Activated naive CD4-positive, alpha-beta T cell treated with anti-CD3 and anti-CD28 coated beads for 36 hours (primary cell): ENCODE results near the gene KRTAP10-2. TPM values are rescaled to one million over a fixed set of nuclear protein-coding genes. Genes with fewer than 3 reads are reported as not detected.

Source experiments
- CTCF ChIA-PET: fragments of 350-600 bp; sonication (Branson Sonifier 250); formaldehyde crosslinking; loops from one replicate; lab custom pipeline; 2021; ENCODE audit warnings: antibody characterized with exemption; lab: Charles Lee
- DNase-seq: peaks from one replicate; pipeline ENCODE4 v3.0.0-alpha.2; 2020
- H3K27ac Mint-ChIP-seq: one replicate; pipeline ENCODE4 v1.8.0; 2021; ENCODE audit warnings: mild to moderate bottlenecking, mixed read lengths
- H3K27me3 Mint-ChIP-seq: one replicate; pipeline ENCODE4 v1.8.0; 2021; ENCODE audit warnings: low read depth, mixed read lengths
- H3K36me3 Mint-ChIP-seq: one replicate; pipeline ENCODE4 v1.8.0; 2021; ENCODE audit warnings: low read depth, mixed read lengths
- H3K4me1 Mint-ChIP-seq: one replicate; pipeline ENCODE4 v1.8.0; 2021; ENCODE audit warnings: low read depth, mixed read lengths
- H3K4me3 Mint-ChIP-seq: one replicate; pipeline ENCODE4 v1.8.0; 2021; ENCODE audit warnings: mild to moderate bottlenecking, moderate library complexity, mixed read lengths
- H3K9me3 Mint-ChIP-seq: one replicate; pipeline ENCODE4 v1.8.0; 2021; ENCODE audit warnings: mixed read lengths
- intact Hi-C: fragments of 100-400 bp; cut with micrococcal nuclease; formaldehyde crosslinking; loops from one replicate; pipeline ENCODE4 v1.15.1; 2023
- total RNA-seq, 2 experiments: library from RNA; stranded (reverse); gene quantifications; one replicate each; pipeline ENCODE4 v1.2.3, GENCODE V29; 2021

KRTAP10-2 gene
- total RNA-seq, 2 experiments from 2014 or later: not detected

DNA sequence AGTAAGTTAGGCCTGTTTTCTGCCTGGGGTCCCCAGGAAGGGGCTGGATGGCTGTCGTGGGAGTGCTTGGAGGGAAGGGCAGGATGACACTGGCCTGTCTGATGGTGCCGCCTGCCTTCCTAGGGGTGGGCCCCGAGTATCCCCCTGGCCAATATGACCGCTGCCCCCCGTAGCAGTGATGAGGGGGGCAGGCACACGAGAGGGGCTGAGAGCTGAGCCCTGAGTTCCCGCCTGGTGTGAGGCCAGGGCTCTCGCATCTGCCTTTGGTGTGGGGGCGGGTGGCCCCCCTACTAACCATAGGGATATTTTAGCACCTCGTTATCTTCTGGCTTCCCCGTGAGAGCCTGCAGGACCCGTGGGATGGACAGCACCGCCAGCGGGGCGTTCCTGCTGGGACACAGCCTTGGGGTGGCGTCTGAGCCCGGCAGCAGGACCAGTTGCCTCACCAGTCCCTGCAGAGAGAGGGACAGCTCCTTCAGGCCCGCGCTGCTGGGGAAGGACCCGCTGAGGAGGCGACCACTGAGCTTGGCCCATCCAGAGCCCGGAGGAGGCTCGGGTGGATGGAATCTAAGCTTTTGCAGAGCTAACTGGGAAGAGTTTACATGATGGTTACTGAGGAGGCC lies 21.7 kb downstream of the KRTAP10-2 start:
- DNase-seq: no peak
- H3K27ac Mint-ChIP-seq: no peak overlapping the region
- no peaks in the 10 kb centered on the region for H3K36me3 Mint-ChIP-seq
- CTCF ChIA-PET: no interaction called here
- H3K27me3 Mint-ChIP-seq: no peaks in the 10 kb centered on the region
- H3K4me1 Mint-ChIP-seq: no peaks in the 10 kb centered on the region
- H3K4me3 Mint-ChIP-seq: no peak overlapping the region
- intact Hi-C loops: no loop called here
- H3K9me3 Mint-ChIP-seq: no peaks in the 10 kb centered on the region

- CTCF ChIA-PET: no interaction called here
- no peak overlapping the region for H3K4me3 Mint-ChIP-seq
- H3K4me1 Mint-ChIP-seq: no peaks in the 10 kb centered on the region
- no peak overlapping the region for H3K27ac Mint-ChIP-seq
- no peaks in the 10 kb centered on the region for H3K27me3 Mint-ChIP-seq
- intact Hi-C loops: no loop called here
- DNase-seq: no peak
- no peaks in the 10 kb centered on the region for H3K36me3 Mint-ChIP-seq
- no peaks in the 10 kb centered on the region for H3K9me3 Mint-ChIP-seq
These were observed 22.3 kb downstream of the KRTAP10-2 start for GRCh38 chr21:44529011-44529421.

GRCh38 chr21:44528634-44528995 lies 22.7 kb downstream of the KRTAP10-2 start:
- Mint-ChIP-seq H3K9me3 (no peaks in the 10 kb centered on the region), H3K4me1 (no peaks in the 10 kb centered on the region), H3K4me3 (no peak overlapping the region), H3K27me3 (no peaks in the 10 kb centered on the region), H3K27ac (no peak overlapping the region), H3K36me3 (no peaks in the 10 kb centered on the region)
- no peak for DNase-seq
- intact Hi-C loops: no loop called here
- CTCF ChIA-PET: no interaction called here

GRCh38 chr21:44527983-44528633 lies 23.2 kb downstream of the KRTAP10-2 start:
- no peaks in the 10 kb centered on the region for H3K36me3 Mint-ChIP-seq
- no peaks in the 10 kb centered on the region for H3K9me3 Mint-ChIP-seq
- no peak for DNase-seq
- no peak overlapping the region for H3K27ac Mint-ChIP-seq
- H3K4me3 Mint-ChIP-seq: no peak overlapping the region
- no peaks in the 10 kb centered on the region for H3K27me3 Mint-ChIP-seq
- CTCF ChIA-PET: no interaction called here
- intact Hi-C loops: no loop called here
- H3K4me1 Mint-ChIP-seq: no peaks in the 10 kb centered on the region

DNA sequence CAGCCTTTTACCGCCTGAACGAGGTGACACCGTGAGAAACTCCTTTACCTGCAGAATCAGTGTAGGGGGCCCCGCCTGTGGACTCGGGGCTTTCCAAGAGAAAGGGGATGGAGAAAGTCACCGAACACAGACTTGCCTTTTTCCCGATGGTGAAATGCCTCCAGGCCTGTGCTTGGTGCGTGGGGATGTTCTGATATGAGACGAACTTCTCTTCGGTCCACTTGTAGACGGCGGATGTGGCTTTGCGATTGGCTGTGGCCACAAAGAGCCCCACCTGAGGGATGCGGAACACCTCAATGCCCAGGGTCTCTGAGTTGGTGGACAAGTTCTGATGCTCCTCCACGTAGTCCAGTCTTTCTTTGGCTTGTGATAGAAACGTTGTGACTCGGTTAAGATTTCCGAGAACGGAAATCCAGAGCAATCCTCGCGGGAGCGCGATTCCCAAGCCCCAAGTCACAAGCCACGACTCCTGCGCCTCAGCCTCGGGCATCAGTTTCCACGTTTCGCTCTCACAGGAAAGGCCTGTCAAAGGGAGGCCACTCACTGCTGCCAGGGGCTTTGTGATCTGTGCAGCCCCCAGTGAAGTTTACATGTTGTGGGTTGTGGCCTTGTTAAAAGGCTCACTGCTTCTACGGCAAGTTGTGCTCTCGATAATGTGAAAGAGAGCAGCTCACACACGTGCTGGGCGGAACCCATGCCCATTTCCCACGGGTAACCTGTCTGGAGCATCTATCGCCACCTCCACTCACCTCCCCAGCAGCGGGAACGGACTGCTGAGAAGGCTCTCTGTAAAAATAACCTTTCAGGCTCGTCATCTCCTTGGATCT lies 23.9 kb downstream of the KRTAP10-2 start:
- H3K4me1 Mint-ChIP-seq: no peaks in the 10 kb centered on the region
- intact Hi-C loops: no loop called here
- H3K4me3 Mint-ChIP-seq: no peak overlapping the region
- DNase-seq: no peak
- H3K27ac Mint-ChIP-seq: no peak overlapping the region
- CTCF ChIA-PET: no interaction called here
- no peaks in the 10 kb centered on the region for H3K9me3 Mint-ChIP-seq
- H3K36me3 Mint-ChIP-seq: no peaks in the 10 kb centered on the region
- H3K27me3 Mint-ChIP-seq: no peaks in the 10 kb centered on the region

GRCh38 chr21:44526096-44526997 lies 25.0 kb downstream of the KRTAP10-2 start:
- no peak for DNase-seq
- CTCF ChIA-PET: no interaction called here
- no peaks in the 10 kb centered on the region for H3K9me3 Mint-ChIP-seq

GRCh38 chr21:44525391-44526095 lies 25.8 kb downstream of the KRTAP10-2 start:
- no peak for DNase-seq
- CTCF ChIA-PET: no interaction called here
- no peaks in the 10 kb centered on the region for H3K36me3 Mint-ChIP-seq
- H3K27ac Mint-ChIP-seq: no peak overlapping the region
- no peaks in the 10 kb centered on the region for H3K27me3 Mint-ChIP-seq
- intact Hi-C loops: no loop called here
- H3K4me1 Mint-ChIP-seq: no peaks in the 10 kb centered on the region
- H3K4me3 Mint-ChIP-seq: no peak overlapping the region
- no peaks in the 10 kb centered on the region for H3K9me3 Mint-ChIP-seq

More at GRCh38 chr21:44526096-44526997, 25.0 kb downstream of the KRTAP10-2 start:
- Mint-ChIP-seq H3K4me1 (no peaks in the 10 kb centered on the region), H3K27me3 (no peaks in the 10 kb centered on the region), H3K4me3 (no peak overlapping the region), H3K27ac (no peak overlapping the region), H3K36me3 (no peaks in the 10 kb centered on the region)
- intact Hi-C loops: no loop called here

DNA sequence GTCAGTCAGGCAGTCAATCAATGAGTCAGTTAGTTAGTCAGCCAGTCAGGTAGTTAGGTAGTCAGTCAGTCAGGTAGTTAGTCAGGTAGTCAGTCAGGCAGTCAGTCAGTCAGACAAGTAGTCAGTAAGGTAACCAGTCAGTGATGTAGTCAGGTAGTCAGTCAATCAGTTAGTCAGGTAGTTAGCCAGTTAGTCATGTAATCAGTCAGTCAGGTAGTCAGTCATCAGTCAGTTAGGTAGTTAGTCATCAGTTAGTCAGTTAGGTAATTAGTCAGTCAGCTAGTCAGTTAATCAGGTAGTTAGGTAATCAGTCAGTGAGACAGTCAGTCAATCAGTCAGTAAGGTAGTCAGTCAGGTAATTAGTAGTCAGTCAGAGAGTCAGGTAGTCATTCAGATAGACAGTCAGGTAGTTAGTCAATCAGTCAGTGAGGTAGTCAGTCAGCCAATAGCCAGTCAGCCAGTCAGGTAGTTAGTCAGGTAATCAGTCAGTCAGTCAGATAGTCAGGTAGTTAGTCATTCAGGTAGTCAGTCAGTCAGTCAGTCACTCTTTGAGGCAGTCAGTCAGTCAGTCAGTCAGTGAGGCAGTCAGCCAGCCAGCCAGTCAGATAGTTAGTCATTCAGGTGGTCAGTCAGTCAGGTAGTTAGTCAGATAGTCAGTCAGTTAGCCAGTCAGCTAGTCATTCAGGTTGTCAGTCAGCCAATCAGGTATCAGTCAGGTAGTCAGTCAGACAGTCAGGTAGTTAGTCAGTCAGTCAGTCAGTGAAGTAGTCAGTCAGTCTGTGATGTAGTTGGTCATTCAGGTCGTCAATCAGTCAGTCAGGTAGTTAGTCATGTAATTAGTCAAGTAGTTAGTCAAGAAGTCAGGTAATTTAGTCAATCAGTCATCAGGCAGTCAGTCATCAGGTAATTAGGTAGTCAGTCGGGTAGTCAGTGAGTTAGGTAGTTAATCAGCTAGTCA lies 26.6 kb downstream of the KRTAP10-2 start:
- Mint-ChIP-seq H3K36me3 (no peaks in the 10 kb centered on the region), H3K27ac (no peak overlapping the region), H3K27me3 (no peaks in the 10 kb centered on the region), H3K4me1 (no peaks in the 10 kb centered on the region), H3K4me3 (no peak overlapping the region), H3K9me3 (no peaks in the 10 kb centered on the region)
- no peak for DNase-seq
- intact Hi-C loops: no loop called here
- CTCF ChIA-PET: no interaction called here

DNA sequence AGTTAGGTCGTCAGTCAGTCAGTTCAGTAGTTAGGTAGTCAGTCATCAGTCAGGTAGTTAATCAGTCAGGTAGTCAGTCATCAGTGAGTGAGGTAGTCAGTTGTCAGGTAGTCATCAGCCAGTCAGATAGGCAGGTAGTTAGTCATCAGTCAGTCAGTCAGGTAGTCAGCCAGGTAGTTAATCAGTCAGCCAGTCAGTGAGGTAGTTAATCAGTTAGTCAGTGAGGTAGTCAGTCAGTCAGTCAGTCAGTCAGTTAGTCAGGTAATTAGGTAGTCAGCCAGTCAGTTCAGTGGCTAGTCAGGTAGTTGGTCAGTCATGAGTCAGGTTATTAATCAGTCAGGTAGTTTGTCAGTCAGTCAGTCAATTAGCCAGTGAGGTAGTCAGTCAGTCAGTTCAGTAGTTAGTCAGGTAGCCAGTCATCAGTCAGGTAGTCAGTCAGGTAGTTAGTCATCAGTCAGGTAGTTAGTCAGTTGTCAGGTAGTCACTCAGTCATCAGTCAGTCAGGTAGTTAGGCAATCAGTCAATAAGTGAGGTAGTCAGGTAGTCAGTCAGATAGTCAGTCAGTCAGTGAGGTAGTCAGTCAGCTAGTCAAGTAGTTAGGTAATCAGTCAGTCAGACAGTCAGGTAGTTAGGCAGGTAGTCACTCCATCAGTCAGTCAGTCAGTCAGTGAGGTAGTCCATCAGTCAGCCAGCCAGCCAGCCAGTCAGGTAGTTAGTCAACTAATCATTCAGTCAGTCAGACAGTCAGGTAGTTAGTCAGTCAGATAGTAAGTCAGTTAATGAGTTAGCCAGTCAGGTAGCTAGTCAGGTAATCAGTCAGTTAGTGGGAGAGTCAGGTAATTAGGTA lies 27.5 kb downstream of the KRTAP10-2 start:
- intact Hi-C loops: no loop called here
- Mint-ChIP-seq H3K4me3 (no peak overlapping the region), H3K36me3 (no peaks in the 10 kb centered on the region), H3K4me1 (no peaks in the 10 kb centered on the region), H3K9me3 (no peaks in the 10 kb centered on the region), H3K27me3 (no peaks in the 10 kb centered on the region), H3K27ac (no peak overlapping the region)
- no peak for DNase-seq
- CTCF ChIA-PET: no interaction called here

- no peaks in the 10 kb centered on the region for H3K4me1 Mint-ChIP-seq
These were observed 28.5 kb downstream of the KRTAP10-2 start for GRCh38 chr21:44522753-44523204.

More at GRCh38 chr21:44522753-44523204, 28.5 kb downstream of the KRTAP10-2 start:
- DNase-seq: no peak
- Mint-ChIP-seq H3K36me3 (no peaks in the 10 kb centered on the region), H3K27me3 (no peaks in the 10 kb centered on the region), H3K27ac (no peak overlapping the region), H3K9me3 (no peaks in the 10 kb centered on the region), H3K4me3 (no peak overlapping the region)
- CTCF ChIA-PET: no interaction called here
- intact Hi-C loops: no loop called here
